HUES48 (cell line): ENCODE results near the gene FOXR2.

Experiments
- H3K27ac ChIP-seq: one replicate; pipeline ENCODE4 v1.7.0; 2013; ENCODE audit warnings: low read depth, low read length, inconsistent platforms
- H3K27me3 ChIP-seq: 2 replicates; pipeline ENCODE4 v1.6.1; 2013; ENCODE audit warnings: mild to moderate bottlenecking, low read length; ENCODE audit not compliant: control insufficient read depth, insufficient read depth
- H3K36me3 ChIP-seq: 2 replicates; pipeline ENCODE4 v1.6.1; 2013; ENCODE audit warnings: low read length; ENCODE audit not compliant: control insufficient read depth, insufficient read depth
- H3K4me1 ChIP-seq: 2 replicates; pipeline ENCODE4 v1.6.1; 2013; ENCODE audit warnings: mild to moderate bottlenecking, low read length; ENCODE audit not compliant: control insufficient read depth, insufficient read depth
- H3K4me3 ChIP-seq: 2 replicates; pipeline ENCODE4 v1.5.1; 2013; ENCODE audit warnings: mild to moderate bottlenecking, low read depth, low read length
- H3K9ac ChIP-seq: 2 replicates; pipeline ENCODE4 v1.6.1; 2013; ENCODE audit warnings: mild to moderate bottlenecking, low read depth, low read length, moderate library complexity
- H3K9me3 ChIP-seq: 2 replicates; pipeline ENCODE4 v1.6.1; 2013; ENCODE audit warnings: low read length; ENCODE audit not compliant: control insufficient read depth, insufficient read depth

Gene FOXR2

DNA sequence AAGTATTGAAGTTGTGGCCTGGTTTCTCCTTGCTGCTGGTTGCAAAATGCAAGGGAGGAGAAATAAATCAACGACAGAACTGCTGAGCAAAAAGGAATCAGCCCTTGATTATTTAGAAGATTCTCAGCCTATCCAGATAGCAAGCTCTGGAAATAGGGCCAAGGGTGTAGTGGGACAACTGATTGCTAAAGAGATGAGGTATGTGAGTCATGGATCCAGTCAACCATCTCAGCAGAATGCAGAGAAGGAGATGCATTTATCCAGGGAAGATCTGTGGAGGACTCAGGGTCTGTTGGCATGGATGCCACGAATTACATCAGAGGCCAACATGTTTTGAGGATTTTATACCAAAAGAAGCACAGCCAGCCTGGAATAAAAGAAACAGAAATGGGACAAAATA lies 36.7 kb downstream of the FOXR2 start:
- Histone ChIP-seq H3K9ac (no peak overlapping the region), H3K27me3 (no peaks in the 10 kb centered on the region), H3K4me1 (no peaks in the 10 kb centered on the region), H3K4me3 (no peak overlapping the region; the same call in 1 of the 2 replicates), H3K27ac (no peak overlapping the region), H3K36me3 (no peaks in the 10 kb centered on the region), H3K9me3 (peaks cover 86% of the 10 kb centered on the region)

DNA sequence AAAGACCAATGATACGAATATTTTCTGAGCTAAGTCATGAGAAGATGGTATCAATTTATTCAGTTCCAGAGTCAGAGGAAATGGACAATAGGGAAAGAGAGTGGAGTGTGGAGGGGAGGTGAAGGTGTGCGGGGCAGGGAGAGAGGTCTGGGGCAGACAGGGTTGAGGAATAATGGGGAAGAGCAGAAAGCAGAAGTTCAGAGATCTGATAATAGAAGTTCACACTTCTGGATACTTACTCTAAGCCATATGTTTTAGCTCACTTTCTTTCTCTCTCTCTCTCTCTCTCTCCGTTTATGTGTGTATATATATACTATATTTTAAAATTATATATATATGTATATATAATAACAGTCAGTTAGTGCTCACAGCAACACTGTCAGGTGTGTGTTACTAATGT lies 40.4 kb downstream of the FOXR2 start:
- no peak overlapping the region for H3K4me3 ChIP-seq
- peaks cover 79% of the 10 kb centered on the region for H3K9me3 ChIP-seq
- H3K4me1 ChIP-seq: no peaks in the 10 kb centered on the region
- H3K27me3 ChIP-seq: no peaks in the 10 kb centered on the region
- H3K9ac ChIP-seq: no peak overlapping the region
- no peak overlapping the region for H3K27ac ChIP-seq
- no peaks in the 10 kb centered on the region for H3K36me3 ChIP-seq

DNA sequence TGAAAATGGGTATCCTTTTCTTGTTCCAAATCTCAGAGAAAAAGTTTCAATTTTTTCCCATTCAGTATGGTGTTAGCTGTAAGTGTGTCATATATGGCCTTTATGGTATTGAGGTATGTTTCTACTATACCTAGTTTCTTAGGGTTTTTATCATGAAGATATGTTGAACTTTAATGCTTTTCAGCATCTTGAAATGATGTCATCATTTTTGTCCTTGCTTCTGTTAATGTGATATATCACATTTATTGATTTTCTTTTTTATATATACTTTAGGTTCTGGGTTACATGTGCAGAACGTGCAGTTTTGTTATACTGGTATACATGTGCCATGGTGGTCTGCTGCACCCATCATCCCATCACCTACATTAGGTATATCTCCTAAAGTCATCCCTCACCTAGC lies 44.9 kb downstream of the FOXR2 start:
- Histone ChIP-seq H3K9ac (no peak overlapping the region), H3K4me1 (no peaks in the 10 kb centered on the region), H3K27me3 (no peaks in the 10 kb centered on the region), H3K27ac (no peak overlapping the region), H3K36me3 (no peaks in the 10 kb centered on the region), H3K9me3 (peaks cover 52% of the 10 kb centered on the region), H3K4me3 (no peak overlapping the region)
